ENCODE measurements around the gene SGTA. TPM values are rescaled to one million over a fixed set of nuclear protein-coding genes. Genes with fewer than 3 reads are reported as not detected.
A peak's percentile ranks its signal among the peaks of the same experiment; 100 is the strongest.

SGTA gene
- total and polyA plus RNA-seq, 2 of the 13 experiments (the other 11 are each of a cell fraction or from before 2014, with no cell fraction given) = 43.9 to 47.4 TPM

DNA sequence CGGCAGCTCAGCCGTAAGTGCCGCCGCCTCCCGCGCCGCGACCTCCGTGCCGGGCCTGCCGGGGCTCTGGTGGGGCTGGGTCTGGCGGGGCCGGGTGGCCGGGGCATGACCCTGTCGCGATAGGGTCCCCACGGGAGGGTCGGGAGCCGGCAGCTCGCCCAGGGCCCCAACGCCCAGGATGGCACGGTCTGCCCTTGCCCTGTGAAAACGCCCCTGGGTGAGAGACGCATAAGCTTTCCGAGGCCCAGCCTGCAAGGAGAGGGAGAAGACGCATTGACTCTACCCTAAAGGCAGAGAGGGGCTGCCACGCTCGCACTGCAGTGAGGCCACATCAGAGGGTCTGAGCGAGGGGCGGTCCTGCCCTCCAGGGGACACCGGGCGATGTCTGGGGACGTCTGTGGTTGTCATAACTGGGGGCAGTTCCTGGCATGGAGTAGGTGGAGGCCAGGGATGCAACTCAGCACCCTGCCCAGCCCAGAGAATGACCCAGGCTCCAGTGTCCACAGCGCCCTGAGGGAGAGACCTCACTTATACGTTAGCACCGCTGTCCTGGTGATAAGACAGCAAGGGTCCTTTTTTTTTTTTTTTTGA lies 37.1 kb upstream of the SGTA start (continued):
- TF ChIP-seq, protein P1, sequence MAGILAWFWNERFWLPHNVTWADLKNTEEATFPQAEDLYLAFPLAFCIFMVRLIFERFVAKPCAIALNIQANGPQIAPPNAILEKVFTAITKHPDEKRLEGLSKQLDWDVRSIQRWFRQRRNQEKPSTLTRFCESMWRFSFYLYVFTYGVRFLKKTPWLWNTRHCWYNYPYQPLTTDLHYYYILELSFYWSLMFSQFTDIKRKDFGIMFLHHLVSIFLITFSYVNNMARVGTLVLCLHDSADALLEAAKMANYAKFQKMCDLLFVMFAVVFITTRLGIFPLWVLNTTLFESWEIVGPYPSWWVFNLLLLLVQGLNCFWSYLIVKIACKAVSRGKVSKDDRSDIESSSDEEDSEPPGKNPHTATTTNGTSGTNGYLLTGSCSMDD (CRISPR knock-in tag; IDR thresholded peaks at IDR 0.05) = no peak
- TF ChIP-seq, protein P2, sequence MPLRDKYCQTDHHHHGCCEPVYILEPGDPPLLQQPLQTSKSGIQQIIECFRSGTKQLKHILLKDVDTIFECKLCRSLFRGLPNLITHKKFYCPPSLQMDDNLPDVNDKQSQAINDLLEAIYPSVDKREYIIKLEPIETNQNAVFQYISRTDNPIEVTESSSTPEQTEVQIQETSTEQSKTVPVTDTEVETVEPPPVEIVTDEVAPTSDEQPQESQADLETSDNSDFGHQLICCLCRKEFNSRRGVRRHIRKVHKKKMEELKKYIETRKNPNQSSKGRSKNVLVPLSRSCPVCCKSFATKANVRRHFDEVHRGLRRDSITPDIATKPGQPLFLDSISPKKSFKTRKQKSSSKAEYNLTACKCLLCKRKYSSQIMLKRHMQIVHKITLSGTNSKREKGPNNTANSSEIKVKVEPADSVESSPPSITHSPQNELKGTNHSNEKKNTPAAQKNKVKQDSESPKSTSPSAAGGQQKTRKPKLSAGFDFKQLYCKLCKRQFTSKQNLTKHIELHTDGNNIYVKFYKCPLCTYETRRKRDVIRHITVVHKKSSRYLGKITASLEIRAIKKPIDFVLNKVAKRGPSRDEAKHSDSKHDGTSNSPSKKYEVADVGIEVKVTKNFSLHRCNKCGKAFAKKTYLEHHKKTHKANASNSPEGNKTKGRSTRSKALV (CRISPR knock-in tag; IDR thresholded peaks at IDR 0.05) = no peak
- TF ChIP-seq, protein P3, sequence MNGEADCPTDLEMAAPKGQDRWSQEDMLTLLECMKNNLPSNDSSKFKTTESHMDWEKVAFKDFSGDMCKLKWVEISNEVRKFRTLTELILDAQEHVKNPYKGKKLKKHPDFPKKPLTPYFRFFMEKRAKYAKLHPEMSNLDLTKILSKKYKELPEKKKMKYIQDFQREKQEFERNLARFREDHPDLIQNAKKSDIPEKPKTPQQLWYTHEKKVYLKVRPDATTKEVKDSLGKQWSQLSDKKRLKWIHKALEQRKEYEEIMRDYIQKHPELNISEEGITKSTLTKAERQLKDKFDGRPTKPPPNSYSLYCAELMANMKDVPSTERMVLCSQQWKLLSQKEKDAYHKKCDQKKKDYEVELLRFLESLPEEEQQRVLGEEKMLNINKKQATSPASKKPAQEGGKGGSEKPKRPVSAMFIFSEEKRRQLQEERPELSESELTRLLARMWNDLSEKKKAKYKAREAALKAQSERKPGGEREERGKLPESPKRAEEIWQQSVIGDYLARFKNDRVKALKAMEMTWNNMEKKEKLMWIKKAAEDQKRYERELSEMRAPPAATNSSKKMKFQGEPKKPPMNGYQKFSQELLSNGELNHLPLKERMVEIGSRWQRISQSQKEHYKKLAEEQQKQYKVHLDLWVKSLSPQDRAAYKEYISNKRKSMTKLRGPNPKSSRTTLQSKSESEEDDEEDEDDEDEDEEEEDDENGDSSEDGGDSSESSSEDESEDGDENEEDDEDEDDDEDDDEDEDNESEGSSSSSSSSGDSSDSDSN (CRISPR knock-in tag; IDR thresholded peaks at IDR 0.05) = peak; percentile 39; the same call in 1 of the 2 replicates
- TF ChIP-seq, protein P4, sequence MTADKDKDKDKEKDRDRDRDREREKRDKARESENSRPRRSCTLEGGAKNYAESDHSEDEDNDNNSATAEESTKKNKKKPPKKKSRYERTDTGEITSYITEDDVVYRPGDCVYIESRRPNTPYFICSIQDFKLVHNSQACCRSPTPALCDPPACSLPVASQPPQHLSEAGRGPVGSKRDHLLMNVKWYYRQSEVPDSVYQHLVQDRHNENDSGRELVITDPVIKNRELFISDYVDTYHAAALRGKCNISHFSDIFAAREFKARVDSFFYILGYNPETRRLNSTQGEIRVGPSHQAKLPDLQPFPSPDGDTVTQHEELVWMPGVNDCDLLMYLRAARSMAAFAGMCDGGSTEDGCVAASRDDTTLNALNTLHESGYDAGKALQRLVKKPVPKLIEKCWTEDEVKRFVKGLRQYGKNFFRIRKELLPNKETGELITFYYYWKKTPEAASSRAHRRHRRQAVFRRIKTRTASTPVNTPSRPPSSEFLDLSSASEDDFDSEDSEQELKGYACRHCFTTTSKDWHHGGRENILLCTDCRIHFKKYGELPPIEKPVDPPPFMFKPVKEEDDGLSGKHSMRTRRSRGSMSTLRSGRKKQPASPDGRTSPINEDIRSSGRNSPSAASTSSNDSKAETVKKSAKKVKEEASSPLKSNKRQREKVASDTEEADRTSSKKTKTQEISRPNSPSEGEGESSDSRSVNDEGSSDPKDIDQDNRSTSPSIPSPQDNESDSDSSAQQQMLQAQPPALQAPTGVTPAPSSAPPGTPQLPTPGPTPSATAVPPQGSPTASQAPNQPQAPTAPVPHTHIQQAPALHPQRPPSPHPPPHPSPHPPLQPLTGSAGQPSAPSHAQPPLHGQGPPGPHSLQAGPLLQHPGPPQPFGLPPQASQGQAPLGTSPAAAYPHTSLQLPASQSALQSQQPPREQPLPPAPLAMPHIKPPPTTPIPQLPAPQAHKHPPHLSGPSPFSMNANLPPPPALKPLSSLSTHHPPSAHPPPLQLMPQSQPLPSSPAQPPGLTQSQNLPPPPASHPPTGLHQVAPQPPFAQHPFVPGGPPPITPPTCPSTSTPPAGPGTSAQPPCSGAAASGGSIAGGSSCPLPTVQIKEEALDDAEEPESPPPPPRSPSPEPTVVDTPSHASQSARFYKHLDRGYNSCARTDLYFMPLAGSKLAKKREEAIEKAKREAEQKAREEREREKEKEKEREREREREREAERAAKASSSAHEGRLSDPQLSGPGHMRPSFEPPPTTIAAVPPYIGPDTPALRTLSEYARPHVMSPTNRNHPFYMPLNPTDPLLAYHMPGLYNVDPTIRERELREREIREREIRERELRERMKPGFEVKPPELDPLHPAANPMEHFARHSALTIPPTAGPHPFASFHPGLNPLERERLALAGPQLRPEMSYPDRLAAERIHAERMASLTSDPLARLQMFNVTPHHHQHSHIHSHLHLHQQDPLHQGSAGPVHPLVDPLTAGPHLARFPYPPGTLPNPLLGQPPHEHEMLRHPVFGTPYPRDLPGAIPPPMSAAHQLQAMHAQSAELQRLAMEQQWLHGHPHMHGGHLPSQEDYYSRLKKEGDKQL (CRISPR knock-in tag; IDR thresholded peaks at IDR 0.05; ENCODE audit: low read depth) = no peak
- TF ChIP-seq SETDB1 (CRISPR knock-in tag; IDR thresholded peaks at IDR 0.05; ENCODE audit: borderline replicate concordance) (no peak), ZNF550 (CRISPR knock-in tag; IDR thresholded peaks at IDR 0.05; ENCODE audit: borderline replicate concordance) (no peak), ZBTB38 (CRISPR knock-in tag; IDR thresholded peaks at IDR 0.05) (0 out of 2 replicates have a peak, but pooled peaks have one; percentile 34), EP300 (IDR thresholded peaks at IDR 0.05; ENCODE audit: low read depth in 2 of 2, low read length in 2 of 2) (no peak), EP300 (CRISPR knock-in tag; IDR thresholded peaks at IDR 0.05; ENCODE audit: borderline replicate concordance) (no peak), ZNF572 (CRISPR knock-in tag; IDR thresholded peaks at IDR 0.05) (no peak), FOXK1 (CRISPR knock-in tag; IDR thresholded peaks at IDR 0.05; ENCODE audit: borderline replicate concordance, low read depth) (no peak), FOXA3 (CRISPR knock-in tag; IDR thresholded peaks at IDR 0.05) (no peak), ZKSCAN5 (CRISPR knock-in tag; IDR thresholded peaks at IDR 0.05) (no peak), NR2F6 (IDR thresholded peaks at IDR 0.05) (no peak), NR2F6 (CRISPR knock-in tag; IDR thresholded peaks at IDR 0.05) (no peak), ZNF709 (CRISPR knock-in tag; IDR thresholded peaks at IDR 0.05) (0 out of 2 replicates have a peak, but pooled peaks have one; percentile 20)

Measured in HepG2 (cell line).